GM12878 (cell line): Measurements from ENCODE around the gene RPUSD3. TPM values are rescaled to one million over a fixed set of nuclear protein-coding genes. Genes with fewer than 3 reads are reported as not detected.
A peak's percentile ranks its signal among the peaks of the same experiment; 100 is the strongest.

Experiments used
- ATAC-seq: fragments of 200-7000 bp; cut with Tn5 transposase; 3 replicates; pipeline ENCODE4 v1.9.1; 2020; ENCODE audit warnings: mild to moderate bottlenecking, moderate library complexity
- BruUV-seq: library from RNA; stranded (reverse); fragments of 400-500 nt; replicated peaks from 2 replicates; lab custom pipeline; 2021; lab: Mats Ljungman, UMichigan
- CTCF ChIA-PET: fragments of 300-600 bp; sonication (Branson Sonifier 250); formaldehyde crosslinking; extraction: SDS; loops from one replicate; lab custom pipeline; 2021; ENCODE audit warnings: inconsistent platforms; lab: Yijun Ruan, JAX
- POLR2A ChIA-PET: fragments of 350-600 bp; formaldehyde crosslinking; extraction: SDS; loops from one replicate; lab custom pipeline; 2021; ENCODE audit warnings: inconsistent platforms; lab: Charles Lee
- RAD21 ChIA-PET: fragments of 300-600 bp; sonication (Branson Sonifier 250); formaldehyde crosslinking; loops from one replicate; lab custom pipeline; 2023; ENCODE audit warnings: antibody characterized with exemption; ENCODE audit not compliant: unreplicated experiment; lab: Charles Lee
- SMC1A ChIA-PET: fragments of 300-600 bp; sonication (Branson Sonifier 250); formaldehyde crosslinking; loops from one replicate; lab custom pipeline; 2023; ENCODE audit not compliant: unreplicated experiment, uncharacterized antibody; lab: Charles Lee
- DNase-seq: peaks from one replicate; pipeline ENCODE4 v3.0.0-alpha.2; 2011; ENCODE audit warnings: low read depth, low spot score
- FAIRE-seq: peaks from 3 replicates; lab custom pipeline; 2011; peaks lifted over from hg19 to GRCh38; lab: Jason Lieb, UNC
- H2AFZ ChIP-seq: 2 replicates; pipeline ENCODE4 v1.6.0; 2011; ENCODE audit warnings: low read depth, low read length, control low read depth; ENCODE audit not compliant: control insufficient read depth
- H3K27ac ChIP-seq: 2 replicates; pipeline ENCODE4 v1.5.1; 2011; ENCODE audit warnings: control low read depth; ENCODE audit not compliant: control insufficient read depth, insufficient read depth
- H3K27me3 ChIP-seq, 2 experiments: replicated peaks in 1 of 2; 2 replicates each; pipeline versions ENCODE4 v1.6.0 to v1.6.1; 2011; ENCODE audit warnings: low read length in 1 of 2; ENCODE audit not compliant: control insufficient read depth in 2 of 2, insufficient read depth in 2 of 2
- H3K36me3 ChIP-seq, 2 experiments: 2 replicates each; pipeline ENCODE4 v1.5.1; 2011; ENCODE audit warnings: low read length in 1 of 2; ENCODE audit not compliant: control insufficient read depth in 2 of 2, insufficient read depth in 2 of 2
- H3K4me1 ChIP-seq: 2 replicates; pipeline ENCODE4 v1.6.1; 2011; ENCODE audit warnings: mild to moderate bottlenecking, low read length, moderate library complexity, mixed read lengths; ENCODE audit not compliant: control insufficient read depth, insufficient read depth
- H3K4me2 ChIP-seq: 2 replicates; pipeline ENCODE4 v1.6.0; 2011; ENCODE audit warnings: control low read depth; ENCODE audit not compliant: control insufficient read depth, insufficient read depth
- H3K4me3 ChIP-seq: fragments of 200-600 bp; sonication (generic); 2 replicates; pipeline ENCODE4 v1.5.1; 2016
- H3K79me2 ChIP-seq: 2 replicates; pipeline ENCODE4 v1.6.0; 2011; ENCODE audit warnings: low read length; ENCODE audit not compliant: control insufficient read depth, insufficient read depth
- H3K9ac ChIP-seq: 2 replicates; pipeline ENCODE4 v1.8.0; 2011; ENCODE audit warnings: low read length, control low read depth, mixed read lengths; ENCODE audit not compliant: control insufficient read depth, insufficient read depth
- H3K9me3 ChIP-seq: replicated peaks from 3 replicates; pipeline ENCODE4 v1.5.1; 2011; ENCODE audit warnings: mild to moderate bottlenecking, low read length; ENCODE audit not compliant: control insufficient read depth, insufficient read depth
- H4K20me1 ChIP-seq: 2 replicates; pipeline ENCODE4 v1.6.0; 2011; ENCODE audit not compliant: control insufficient read depth, insufficient read depth
- BCL11A ChIP-seq: IDR thresholded peaks from 2 replicates; pipeline ENCODE4 v1.6.1; 2011; ENCODE audit warnings: low read depth, low read length
- CREB1 ChIP-seq: IDR thresholded peaks from 2 replicates; pipeline ENCODE4 v1.6.1; 2012; ENCODE audit warnings: low read depth, mild to moderate bottlenecking, inconsistent platforms
- EZH2 ChIP-seq: IDR thresholded peaks from 2 replicates; pipeline ENCODE4 v1.6.1; 2012; ENCODE audit warnings: low read depth, mild to moderate bottlenecking, control low read depth, inconsistent platforms, low read length, borderline replicate concordance; ENCODE audit not compliant: control insufficient read depth
- NFIC ChIP-seq: IDR thresholded peaks from 2 replicates; pipeline ENCODE4 v1.6.1; 2012; ENCODE audit warnings: low read depth, mild to moderate bottlenecking, inconsistent platforms, low read length, moderate library complexity
- NFXL1 ChIP-seq: fragments of 450-650 bp; IDR thresholded peaks from 2 replicates; pipeline ENCODE4 v1.6.1; 2017; ENCODE audit warnings: antibody characterized with exemption, mild to moderate bottlenecking, borderline replicate concordance
- PML ChIP-seq: IDR thresholded peaks from 2 replicates; pipeline ENCODE4 v1.6.1; 2012; ENCODE audit warnings: low read length, inconsistent platforms
- RELA ChIP-seq: fragments of 450-650 bp; IDR thresholded peaks from 2 replicates; pipeline ENCODE4 v1.8.0; 2014; ENCODE audit warnings: borderline replicate concordance; ENCODE audit not compliant: partially characterized antibody
- SUPT20H ChIP-seq: IDR thresholded peaks from 2 replicates; pipeline ENCODE4 v1.6.1; 2011; ENCODE audit warnings: low read depth, mild to moderate bottlenecking, low read length, moderate library complexity, borderline replicate concordance; ENCODE audit not compliant: control insufficient read depth
- SUZ12 ChIP-seq: fragments of 200-600 bp; sonication (generic); IDR thresholded peaks from one replicate; pipeline ENCODE4 v1.6.1; 2018; ENCODE audit warnings: antibody characterized with exemption, mild to moderate bottlenecking; ENCODE audit not compliant: unreplicated experiment
- WGBS: methylation state at CpG from one replicate; pipeline ENCODE4 v1.1.6; 2016; ENCODE audit warnings: low lambda C conversion rate; ENCODE audit not compliant: insufficient replicate concordance, insufficient coverage; ENCODE audit errors: missing lambda C conversion rate; 5-methylcytosine and 5-hydroxymethylcytosine counted together
- in situ Hi-C: fragments of 300-500 bp; cut with MboI; formaldehyde crosslinking; loops from 9 replicates; pipeline ENCODE4 v1.14.3; 2018; ENCODE audit warnings: mixed read lengths
- intact Hi-C: fragments of 100-400 bp; cut with micrococcal nuclease; formaldehyde crosslinking; loops from one replicate; pipeline ENCODE4 v1.14.2; 2022; ENCODE audit not compliant: unreplicated experiment
- polyA plus RNA-seq, 11 experiments: library from polyadenylated mRNA; depleted of rRNA in 4 of 11; unstranded in 6 of 11; stranded (reverse) in 5 of 11; fragments of >200 nt; fragmentation: Nextera tagmentation in 4 of 11; fragmentation: Illumina TruSeq in 1 of 11; extraction: Ambion mirVana in 4 of 11; extraction: Trizol in 1 of 11; gene quantifications; 1 replicate in 1 of 11; 2 replicates in 10 of 11; pipeline versions ENCODE4 v1.2.1 to v1.2.3, GENCODE V29; 2011 to 2016; ENCODE audit warnings: inconsistent platforms in 2 of 11, missing spikeins in 2 of 11, low read depth in 1 of 11
- total RNA-seq, 4 experiments: library from RNA; depleted of rRNA in 3 of 4; stranded (reverse); fragments of >200 nt in 3 of 4; fragmentation: Illumina TruSeq in 1 of 4; extraction: Trizol in 1 of 4; gene quantifications; 2 replicates each; pipeline versions ENCODE4 v1.2.1 to v1.2.3, GENCODE V29; 2013 to 2021
- TF ChIP-seq, protein P1 (sequence below): fragments of 450-650 bp; IDR thresholded peaks from 2 replicates; pipeline ENCODE4 v1.6.1; 2016; ENCODE audit warnings: mild to moderate bottlenecking, moderate library complexity, borderline replicate concordance
- TF ChIP-seq, protein P2 (sequence below): IDR thresholded peaks from 2 replicates; pipeline ENCODE4 v1.6.1; 2012; ENCODE audit warnings: low read depth, low read length, improper control_type of control experiment
- TF ChIP-seq, protein P3 (sequence below): fragments of 450-650 bp; IDR thresholded peaks from 2 replicates; pipeline ENCODE4 v1.6.1; 2017; ENCODE audit warnings: mild to moderate bottlenecking, moderate library complexity

Gene RPUSD3
- total and polyA plus RNA-seq, 10 of the 15 experiments (the other 5 are each of a cell fraction or from before 2014, with no cell fraction given) = 6.4 to 72.9 (median 41.8) TPM

DNA sequence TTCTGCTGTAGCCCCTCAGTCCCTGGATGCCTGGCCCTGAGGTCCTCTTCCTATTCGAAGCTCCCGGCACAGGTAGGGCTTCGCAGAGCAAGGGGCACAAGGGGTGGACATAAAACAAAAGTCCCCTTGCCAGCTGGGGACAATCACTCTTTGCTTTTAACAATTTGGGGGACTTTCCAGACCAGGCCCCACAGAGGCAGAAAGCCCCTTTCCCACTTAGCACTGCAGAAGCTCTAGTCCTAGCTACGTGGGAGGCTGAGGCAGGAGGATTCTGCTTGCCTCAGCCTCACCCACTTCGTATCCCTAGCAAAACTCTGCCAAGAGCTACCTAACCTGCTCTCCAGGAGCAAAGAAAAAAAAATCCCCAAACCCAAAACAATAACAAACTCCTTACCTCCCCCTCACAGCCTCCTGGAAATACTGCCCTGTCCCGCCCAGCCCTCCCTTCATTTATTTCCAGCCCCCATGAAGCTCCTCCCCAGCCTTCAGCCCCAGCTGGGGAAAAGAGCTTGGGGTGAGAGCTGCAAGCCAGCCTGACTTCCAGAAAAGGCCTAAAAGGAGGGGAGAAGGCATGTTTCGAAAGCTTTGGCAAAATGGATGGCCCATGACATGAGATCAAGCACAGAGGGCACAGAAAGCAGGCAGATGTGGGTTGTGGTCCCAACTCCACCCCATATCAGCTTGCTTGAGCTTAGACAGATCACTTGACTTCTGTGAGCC lies 36.2 kb upstream of the RPUSD3 start, which contains the start of gene CIDEC:
Gene CIDEC, minus strand, starts transcription at position 424 of the 720 bp plus-strand sequence. CDS start 1,767 bp downstream, outside the sequence.
- no peak for DNase-seq
- Histone ChIP-seq H3K27ac (no peak within 1 kb of the TSS), H3K9ac (no peak within 1 kb of the TSS), H3K4me1 (peaks cover 5% of the 10 kb centered on the region), H4K20me1 (no peaks in the 10 kb centered on the region), H3K4me3 (no peak within 1 kb of the TSS), H3K36me3 (no peaks in the 10 kb centered on the region), H3K27me3 (no peaks in the 10 kb centered on the region), H3K9me3 (no peaks in the 10 kb centered on the region), H3K4me2 (no peak within 1 kb of the TSS; the same call in 1 of the 2 replicates), H2AFZ (peak within 1 kb of the TSS; percentile 26), H3K79me2 (no peaks in the 10 kb centered on the region)
- FAIRE-seq = no peak
- ChIA-PET SMC1A (interaction anchor here (0.5 to 1.7 kb wide), 4 partner anchors 11 to 70 kb away, joined by 3 to 8 read pairs (median 4); partner anchors contain the start of gene JAGN1), CTCF (interaction anchor here (1.2 to 2.5 kb wide), 7 partner anchors 10 to 152 kb away, joined by 3 to 9 read pairs (median 5); partner anchors contain the start of genes CRELD1 and JAGN1), POLR2A (interaction anchor here (0.6 to 3.5 kb wide), 4 partner anchors 10 to 53 kb away, joined by 3 to 35 read pairs (median 8); partner anchors contain the start of genes CRELD1, IL17RE and JAGN1), RAD21 (interaction anchor here (0.6 to 1.1 kb wide), 6 partner anchors 10 to 343 kb away, joined by 3 to 6 read pairs (median 4); partner anchors contain the start of gene JAGN1)
- 56% methylated on average over 6 of the region's 7 CpGs for WGBS
- no TSS peak for BruUV-seq
- peak; percentile 80 for ATAC-seq
- intact Hi-C loops = no loop called here
- in situ Hi-C loops = no loop called here
- TF ChIP-seq NFIC = no peak
- peak; percentile 51 for TF ChIP-seq RELA
- no peak for TF ChIP-seq BCL11A
- TF ChIP-seq, protein P1, sequence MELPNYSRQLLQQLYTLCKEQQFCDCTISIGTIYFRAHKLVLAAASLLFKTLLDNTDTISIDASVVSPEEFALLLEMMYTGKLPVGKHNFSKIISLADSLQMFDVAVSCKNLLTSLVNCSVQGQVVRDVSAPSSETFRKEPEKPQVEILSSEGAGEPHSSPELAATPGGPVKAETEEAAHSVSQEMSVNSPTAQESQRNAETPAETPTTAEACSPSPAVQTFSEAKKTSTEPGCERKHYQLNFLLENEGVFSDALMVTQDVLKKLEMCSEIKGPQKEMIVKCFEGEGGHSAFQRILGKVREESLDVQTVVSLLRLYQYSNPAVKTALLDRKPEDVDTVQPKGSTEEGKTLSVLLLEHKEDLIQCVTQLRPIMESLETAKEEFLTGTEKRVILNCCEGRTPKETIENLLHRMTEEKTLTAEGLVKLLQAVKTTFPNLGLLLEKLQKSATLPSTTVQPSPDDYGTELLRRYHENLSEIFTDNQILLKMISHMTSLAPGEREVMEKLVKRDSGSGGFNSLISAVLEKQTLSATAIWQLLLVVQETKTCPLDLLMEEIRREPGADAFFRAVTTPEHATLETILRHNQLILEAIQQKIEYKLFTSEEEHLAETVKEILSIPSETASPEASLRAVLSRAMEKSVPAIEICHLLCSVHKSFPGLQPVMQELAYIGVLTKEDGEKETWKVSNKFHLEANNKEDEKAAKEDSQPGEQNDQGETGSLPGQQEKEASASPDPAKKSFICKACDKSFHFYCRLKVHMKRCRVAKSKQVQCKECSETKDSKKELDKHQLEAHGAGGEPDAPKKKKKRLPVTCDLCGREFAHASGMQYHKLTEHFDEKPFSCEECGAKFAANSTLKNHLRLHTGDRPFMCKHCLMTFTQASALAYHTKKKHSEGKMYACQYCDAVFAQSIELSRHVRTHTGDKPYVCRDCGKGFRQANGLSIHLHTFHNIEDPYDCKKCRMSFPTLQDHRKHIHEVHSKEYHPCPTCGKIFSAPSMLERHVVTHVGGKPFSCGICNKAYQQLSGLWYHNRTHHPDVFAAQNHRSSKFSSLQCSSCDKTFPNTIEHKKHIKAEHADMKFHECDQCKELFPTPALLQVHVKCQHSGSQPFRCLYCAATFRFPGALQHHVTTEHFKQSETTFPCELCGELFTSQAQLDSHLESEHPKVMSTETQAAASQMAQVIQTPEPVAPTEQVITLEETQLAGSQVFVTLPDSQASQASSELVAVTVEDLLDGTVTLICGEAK = no peak
- no peak for TF ChIP-seq NFXL1
- TF ChIP-seq, protein P2, sequence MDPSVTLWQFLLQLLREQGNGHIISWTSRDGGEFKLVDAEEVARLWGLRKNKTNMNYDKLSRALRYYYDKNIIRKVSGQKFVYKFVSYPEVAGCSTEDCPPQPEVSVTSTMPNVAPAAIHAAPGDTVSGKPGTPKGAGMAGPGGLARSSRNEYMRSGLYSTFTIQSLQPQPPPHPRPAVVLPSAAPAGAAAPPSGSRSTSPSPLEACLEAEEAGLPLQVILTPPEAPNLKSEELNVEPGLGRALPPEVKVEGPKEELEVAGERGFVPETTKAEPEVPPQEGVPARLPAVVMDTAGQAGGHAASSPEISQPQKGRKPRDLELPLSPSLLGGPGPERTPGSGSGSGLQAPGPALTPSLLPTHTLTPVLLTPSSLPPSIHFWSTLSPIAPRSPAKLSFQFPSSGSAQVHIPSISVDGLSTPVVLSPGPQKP = no peak
- TF ChIP-seq, protein P3, sequence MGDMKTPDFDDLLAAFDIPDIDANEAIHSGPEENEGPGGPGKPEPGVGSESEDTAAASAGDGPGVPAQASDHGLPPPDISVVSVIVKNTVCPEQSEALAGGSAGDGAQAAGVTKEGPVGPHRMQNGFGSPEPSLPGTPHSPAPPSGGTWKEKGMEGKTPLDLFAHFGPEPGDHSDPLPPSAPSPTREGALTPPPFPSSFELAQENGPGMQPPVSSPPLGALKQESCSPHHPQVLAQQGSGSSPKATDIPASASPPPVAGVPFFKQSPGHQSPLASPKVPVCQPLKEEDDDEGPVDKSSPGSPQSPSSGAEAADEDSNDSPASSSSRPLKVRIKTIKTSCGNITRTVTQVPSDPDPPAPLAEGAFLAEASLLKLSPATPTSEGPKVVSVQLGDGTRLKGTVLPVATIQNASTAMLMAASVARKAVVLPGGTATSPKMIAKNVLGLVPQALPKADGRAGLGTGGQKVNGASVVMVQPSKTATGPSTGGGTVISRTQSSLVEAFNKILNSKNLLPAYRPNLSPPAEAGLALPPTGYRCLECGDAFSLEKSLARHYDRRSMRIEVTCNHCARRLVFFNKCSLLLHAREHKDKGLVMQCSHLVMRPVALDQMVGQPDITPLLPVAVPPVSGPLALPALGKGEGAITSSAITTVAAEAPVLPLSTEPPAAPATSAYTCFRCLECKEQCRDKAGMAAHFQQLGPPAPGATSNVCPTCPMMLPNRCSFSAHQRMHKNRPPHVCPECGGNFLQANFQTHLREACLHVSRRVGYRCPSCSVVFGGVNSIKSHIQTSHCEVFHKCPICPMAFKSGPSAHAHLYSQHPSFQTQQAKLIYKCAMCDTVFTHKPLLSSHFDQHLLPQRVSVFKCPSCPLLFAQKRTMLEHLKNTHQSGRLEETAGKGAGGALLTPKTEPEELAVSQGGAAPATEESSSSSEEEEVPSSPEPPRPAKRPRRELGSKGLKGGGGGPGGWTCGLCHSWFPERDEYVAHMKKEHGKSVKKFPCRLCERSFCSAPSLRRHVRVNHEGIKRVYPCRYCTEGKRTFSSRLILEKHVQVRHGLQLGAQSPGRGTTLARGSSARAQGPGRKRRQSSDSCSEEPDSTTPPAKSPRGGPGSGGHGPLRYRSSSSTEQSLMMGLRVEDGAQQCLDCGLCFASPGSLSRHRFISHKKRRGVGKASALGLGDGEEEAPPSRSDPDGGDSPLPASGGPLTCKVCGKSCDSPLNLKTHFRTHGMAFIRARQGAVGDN = peak; percentile 46; the same call in 1 of the 2 replicates
- no peak for TF ChIP-seq EZH2
- TF ChIP-seq CREB1 = no peak
- TF ChIP-seq PML = no peak
- TF ChIP-seq SUZ12 = no peak
- TF ChIP-seq SUPT20H = no peak
